Activated T-helper 1 cell treated with anti-CD3 and anti-CD28 coated beads, Interleukin-12 subunit alpha, Interleukin-12 subunit beta, Interleukin-2, Interleukin-4 antibody, amounts not matched to agents 30 ng/mL and 10 ng/mL and 1 ng/mL, durations not matched to agents 14 hours and 24 hours and 36 hours (primary cell): ENCODE results near the gene IL13. TPM values are rescaled to one million over a fixed set of nuclear protein-coding genes. Genes with fewer than 3 reads are reported as not detected.
A peak's percentile ranks its signal among the peaks of the same experiment; 100 is the strongest.
"Not testable (repeated sequence)": the region's sequence is repeated elsewhere in the genome, so short reads cannot be mapped to it uniquely, and the experiment has no call there.

Source experiments
- DNase-seq: peaks from one replicate; pipeline ENCODE4 v3.0.0; 2021; ENCODE audit warnings: low spot score
- H3K27ac Mint-ChIP-seq: one replicate; pipeline ENCODE4 v1.8.0; 2021; ENCODE audit warnings: mild to moderate bottlenecking, mixed read lengths
- H3K27me3 Mint-ChIP-seq: one replicate; pipeline ENCODE4 v1.8.0; 2022; ENCODE audit warnings: mild to moderate bottlenecking, moderate library complexity, mixed read lengths; ENCODE audit not compliant: insufficient read depth
- H3K36me3 Mint-ChIP-seq: one replicate; pipeline ENCODE4 v1.8.0; 2021; ENCODE audit warnings: low read depth, mixed read lengths
- H3K4me1 Mint-ChIP-seq: one replicate; pipeline ENCODE4 v1.8.0; 2021; ENCODE audit warnings: low read depth, mixed read lengths
- H3K4me3 Mint-ChIP-seq: one replicate; pipeline ENCODE4 v1.8.0; 2021; ENCODE audit warnings: mild to moderate bottlenecking, moderate library complexity, mixed read lengths
- H3K9me3 Mint-ChIP-seq: one replicate; pipeline ENCODE4 v1.8.0; 2021; ENCODE audit warnings: mixed read lengths
- intact Hi-C: fragments of 100-400 bp; cut with micrococcal nuclease; formaldehyde crosslinking; loops from one replicate; pipeline ENCODE4 v1.15.1; 2024
- total RNA-seq: library from RNA; stranded (reverse); gene quantifications from 2 replicates; pipeline ENCODE4 v1.2.3, GENCODE V29; 2022

Gene IL13
- total RNA-seq, 1 donor from 2014 or later = 308 TPM

- intact Hi-C loops, H3K9me3 Mint-ChIP-seq, H3K27me3 Mint-ChIP-seq, H3K4me3 Mint-ChIP-seq, DNase-seq: not testable (repeated sequence)
- Mint-ChIP-seq H3K4me1 (peaks cover 28% of the 10 kb centered on the region), H3K36me3 (peaks cover 27% of the 10 kb centered on the region), H3K27ac (peak overlapping the region; percentile 55)
Measured at GRCh38 chr5:132691755-132692631, 34.0 kb downstream of the IL13 start.

GRCh38 chr5:132692632-132692967 is 34.6 kb downstream of the IL13 start:
- intact Hi-C loops = no loop called here
- Mint-ChIP-seq H3K36me3 (peaks cover 31% of the 10 kb centered on the region), H3K9me3 (no peaks in the 10 kb centered on the region), H3K4me3 (no peak overlapping the region), H3K27me3 (no peaks in the 10 kb centered on the region), H3K4me1 (peaks cover 28% of the 10 kb centered on the region), H3K27ac (no peak overlapping the region)
- no peak for DNase-seq

GRCh38 chr5:132695956-132696355 is 38.0 kb downstream of the IL13 start:
- Mint-ChIP-seq H3K36me3 (peaks cover 45% of the 10 kb centered on the region), H3K9me3 (no peaks in the 10 kb centered on the region)

GRCh38 chr5:132704875-132705274 is 46.9 kb downstream of the IL13 start:
- Mint-ChIP-seq H3K4me3 (no peak overlapping the region), H3K27ac (no peak overlapping the region), H3K27me3 (no peaks in the 10 kb centered on the region), H3K4me1 (peaks cover 30% of the 10 kb centered on the region), H3K36me3 (peaks cover 49% of the 10 kb centered on the region), H3K9me3 (no peaks in the 10 kb centered on the region)
- no peak for DNase-seq
- intact Hi-C loops = no loop called here

More at GRCh38 chr5:132695956-132696355, 38.0 kb downstream of the IL13 start:
- no peak for DNase-seq
- Mint-ChIP-seq H3K27ac (no peak overlapping the region), H3K4me1 (peaks cover 24% of the 10 kb centered on the region), H3K4me3 (no peak overlapping the region), H3K27me3 (no peaks in the 10 kb centered on the region)
- intact Hi-C loops = no loop called here

- Mint-ChIP-seq H3K4me1 (peaks cover 19% of the 10 kb centered on the region), H3K36me3 (peaks cover 34% of the 10 kb centered on the region), H3K27ac (peak overlapping the region; percentile 52), H3K9me3 (no peaks in the 10 kb centered on the region), H3K4me3 (no peak overlapping the region), H3K27me3 (no peaks in the 10 kb centered on the region)
- no peak for DNase-seq
- intact Hi-C loops = no loop called here
Measured at GRCh38 chr5:132708645-132709044, 50.7 kb downstream of the IL13 start.

Other genes with a start within 250 kb of the IL13 start
- gene IRF1, start 167.4 kb upstream of the IL13 start, total RNA-seq = 190 and 198 TPM in 2 replicates
- 1.5 and 2.2 TPM in 2 replicates for gene IL5, start 114.7 kb upstream of the IL13 start, total RNA-seq
- 30.9 and 33.0 TPM in 2 replicates for gene RAD50, start 101.2 kb upstream of the IL13 start, total RNA-seq
- gene IL4, start 15.8 kb downstream of the IL13 start, total RNA-seq = 56.9 and 57.1 TPM in 2 replicates
- gene KIF3A, start 79.4 kb downstream of the IL13 start, total RNA-seq = 58.5 and 66.9 TPM in 2 replicates
- gene CCNI2, start 89.3 kb downstream of the IL13 start, total RNA-seq = 52.5 and 55.6 TPM in 2 replicates
- 45.8 and 46.2 TPM in 2 replicates for gene SEPTIN8, start 119.1 kb downstream of the IL13 start, total RNA-seq
- gene SOWAHA, start 155.1 kb downstream of the IL13 start, total RNA-seq = 0.47 and 0.54 TPM in 2 replicates
- 6.5 and 8.3 TPM in 2 replicates for gene SHROOM1, start 172.5 kb downstream of the IL13 start, total RNA-seq
- gene GDF9, start 208.3 kb downstream of the IL13 start, total RNA-seq = 0.32 and 0.57 TPM in 2 replicates
- 410 and 425 TPM in 2 replicates for gene UQCRQ, start 208.5 kb downstream of the IL13 start, total RNA-seq
- 3.9 and 4.9 TPM in 2 replicates for gene LEAP2, start 215.5 kb downstream of the IL13 start, total RNA-seq